Ovary (tissue), 9 donors: Measurements from ENCODE around the gene CACNB2. TPM values are rescaled to one million over a fixed set of nuclear protein-coding genes. Genes with fewer than 3 reads are reported as not detected.

Source experiments
- DNase-seq, 5 donors: peaks; one replicate each; pipeline ENCODE4 v3.0.0-alpha.2; 2019 to 2020
- H3K27ac ChIP-seq, 2 donors: fragments of 200-600 bp; one replicate each; pipeline versions ENCODE4 v1.5.1 to v1.8.0; 2019 to 2022
- H3K27me3 ChIP-seq: fragments of 200-600 bp; one replicate; pipeline ENCODE4 v1.8.0; 2022
- H3K36me3 ChIP-seq: fragments of 200-600 bp; sonication (generic); one replicate; pipeline ENCODE4 v1.5.1; 2019
- H3K4me1 ChIP-seq: one replicate; pipeline ENCODE4 v1.8.1; 2013; ENCODE audit warnings: mild to moderate bottlenecking, moderate library complexity; ENCODE audit not compliant: insufficient read depth
- H3K4me3 ChIP-seq: fragments of 200-600 bp; sonication (generic); one replicate; pipeline ENCODE4 v1.5.1; 2017
- H3K9me3 ChIP-seq, 2 donors: fragments of 200-600 bp in 1 of 2; sonication (generic) in 1 of 2; one replicate each; pipeline versions ENCODE4 v1.5.1 to v1.8.1; 2013 to 2019; ENCODE audit warnings: mild to moderate bottlenecking in 1 of 2, moderate library complexity in 1 of 2
- CTCF ChIP-seq, 3 donors: fragments of 450-650 bp in 2 of 3; fragments of 200-600 bp in 1 of 3; IDR thresholded peaks; one replicate each; pipeline versions ENCODE4 v1.5.1 to v1.8.0; 2016 to 2022; ENCODE audit warnings: antibody characterized with exemption in 3 of 3, mild to moderate bottlenecking in 1 of 3
- EP300 ChIP-seq: sonication (generic); formaldehyde crosslinking; IDR thresholded peaks from one replicate; pipeline ENCODE4 v1.6.1; 2017; ENCODE audit warnings: antibody characterized with exemption
- POLR2A ChIP-seq: fragments of 450-650 bp; IDR thresholded peaks from one replicate; pipeline ENCODE4 v1.6.1; 2017; ENCODE audit warnings: antibody characterized with exemption, mild to moderate bottlenecking, moderate library complexity
- WGBS, 3 donors: extraction: QIAGEN DNeasy Blood & Tissue Kit in 1 of 3; methylation state at CpG; one replicate each; pipeline versions ENCODE4 v1.1.5 to v1.1.7; 2013 to 2017; 5-methylcytosine and 5-hydroxymethylcytosine counted together
- intact Hi-C, 4 donors: fragments of 100-400 bp; cut with DNase I; formaldehyde crosslinking; loops; one replicate each; pipeline versions ENCODE4 v1.11.0 to v1.15.1; 2022 to 2023
- polyA plus RNA-seq, 2 donors: library from polyadenylated mRNA; stranded (reverse); fragments of 200-250 nt in 1 of 2; fragments of 350-450 nt in 1 of 2; fragmentation: Illumina TruSeq in 1 of 2; extraction: RNeasy Lipid Tissue Mini Kit (QIAGEN cat#74804) in 1 of 2; gene quantifications; one replicate each; pipeline ENCODE4 v1.2.3, GENCODE V29; 2013 to 2014
- total RNA-seq, 7 donors: library from RNA; depleted of rRNA in 2 of 7; stranded (reverse); fragments of >200 nt in 2 of 7; fragmentation: NEBNext Ultra II Directional in 3 of 7; extraction: Animal tissue kit (Norgen Biotek cat#: 25700) in 3 of 7; gene quantifications; one replicate each; pipeline versions ENCODE4 v1.1.0 to v1.2.4, GENCODE V29; 2016 to 2023
- donor health status: DM: no; HTN: no; CAD: no; lungs with moderate emphysema.
- donor health status: DM: no; HTN: no; CAD: no.
- donor health status: Bipolar disorder and iron deficiency.
- donor health status: DM: yes; HTN: yes; CAD: no.
- donor health status: DM: no; HTN: no; CAD: no.
- donor health status: DM: yes; HTN: yes; CAD: no.

Gene CACNB2
- total and polyA plus RNA-seq, 9 donors: 8.9 to 60.9 (median 23.8) TPM

GRCh38 chr10:18122753-18123152 lies 17.5 kb upstream of the CACNB2 start:
- intact Hi-C loops: no loop called here
- no peaks in the 10 kb centered on the region for H3K4me1 ChIP-seq
- no peaks in the 10 kb centered on the region for H3K9me3 ChIP-seq
- no peak for DNase-seq
- no peak overlapping the region for H3K4me3 ChIP-seq
- no peak overlapping the region for H3K27ac ChIP-seq
- TF ChIP-seq CTCF (IDR thresholded peaks at IDR 0.05) (no peak), EP300 (no peak), POLR2A (no peak)
- no peaks in the 10 kb centered on the region for H3K27me3 ChIP-seq
- no peaks in the 10 kb centered on the region for H3K36me3 ChIP-seq
- 87 to 92% (median 88%) methylated on average over 3 of the region's 3 CpGs for WGBS, 3 donors

GRCh38 chr10:18133046-18133445 lies 7.2 kb upstream of the CACNB2 start:
- no peak overlapping the region for H3K27ac ChIP-seq
- no peak overlapping the region for H3K4me3 ChIP-seq
- no peaks in the 10 kb centered on the region for H3K4me1 ChIP-seq
- H3K27me3 ChIP-seq: no peaks in the 10 kb centered on the region
- H3K36me3 ChIP-seq: no peaks in the 10 kb centered on the region
- DNase-seq: no peak
- intact Hi-C loops: no loop called here
- TF ChIP-seq EP300 (no peak), CTCF (IDR thresholded peaks at IDR 0.05) (no peak), POLR2A (no peak)
- 84 to 89% (median 87%) methylated on average over 3 of the region's 3 CpGs for WGBS, 3 donors
- no peaks in the 10 kb centered on the region for H3K9me3 ChIP-seq

GRCh38 chr10:18134509-18134908 lies 5.7 kb upstream of the CACNB2 start:
- Histone ChIP-seq H3K27me3 (no peaks in the 10 kb centered on the region), H3K9me3 (no peaks in the 10 kb centered on the region), H3K27ac (no peak overlapping the region), H3K4me1 (no peaks in the 10 kb centered on the region), H3K4me3 (no peak overlapping the region), H3K36me3 (no peaks in the 10 kb centered on the region)
- intact Hi-C loops: no loop called here
- no peak for TF ChIP-seq POLR2A
- TF ChIP-seq EP300: no peak
- no peak for TF ChIP-seq CTCF (IDR thresholded peaks at IDR 0.05)
- no peak for DNase-seq
- 82 to 92% (median 87%) methylated on average over 8 of the region's 8 CpGs for WGBS, 3 donors

GRCh38 chr10:18134921-18135320 lies 5.3 kb upstream of the CACNB2 start:
- Histone ChIP-seq H3K36me3 (no peaks in the 10 kb centered on the region), H3K9me3 (no peaks in the 10 kb centered on the region), H3K27me3 (no peaks in the 10 kb centered on the region), H3K4me1 (no peaks in the 10 kb centered on the region), H3K4me3 (no peak overlapping the region), H3K27ac (no peak overlapping the region)
- intact Hi-C loops: no loop called here
- WGBS, 3 donors: 86 to 92% (median 88%) methylated on average over 4 of the region's 4 CpGs
- no peak for DNase-seq
- no peak for TF ChIP-seq EP300
- no peak for TF ChIP-seq CTCF (IDR thresholded peaks at IDR 0.05)
- TF ChIP-seq POLR2A: no peak
